Neural progenitor cell (in vitro differentiated cells): ENCODE data around the gene RSPO3. TPM values are rescaled to one million over a fixed set of nuclear protein-coding genes. Genes with fewer than 3 reads are reported as not detected.

Source experiments
- DNase-seq: peaks from one replicate; pipeline ENCODE4 v3.0.0-alpha.2; 2016; ENCODE audit warnings: low spot score
- H2AFZ ChIP-seq: fragments of 200-600 bp; sonication (generic); replicated peaks from 2 replicates; pipeline ENCODE4 v1.6.1; 2016; ENCODE audit warnings: antibody characterized with exemption
- H3F3A ChIP-seq: fragments of 200-600 bp; sonication (generic); 2 replicates; pipeline ENCODE4 v1.6.1; 2016; ENCODE audit warnings: antibody characterized with exemption, low read depth
- H3K27ac ChIP-seq: fragments of 200-600 bp; sonication (generic); 2 replicates; pipeline ENCODE4 v1.5.1; 2016; ENCODE audit warnings: mild to moderate bottlenecking
- H3K27me3 ChIP-seq: fragments of 200-600 bp; sonication (generic); 2 replicates; pipeline ENCODE4 v1.6.1; 2016; ENCODE audit warnings: mild to moderate bottlenecking, moderate library complexity
- H3K36me3 ChIP-seq: fragments of 200-600 bp; sonication (generic); 2 replicates; pipeline ENCODE4 v1.5.1; 2016
- H3K4me1 ChIP-seq: fragments of 200-600 bp; sonication (generic); 2 replicates; pipeline ENCODE4 v1.6.1; 2016; ENCODE audit warnings: mixed run types
- H3K4me2 ChIP-seq: fragments of 200-600 bp; sonication (generic); 2 replicates; pipeline ENCODE4 v1.6.1; 2016
- H3K4me3 ChIP-seq: fragments of 200-600 bp; sonication (generic); 2 replicates; pipeline ENCODE4 v1.5.1; 2016
- H3K79me2 ChIP-seq: fragments of 200-600 bp; sonication (generic); 2 replicates; pipeline ENCODE4 v1.6.1; 2016; ENCODE audit warnings: low read depth
- H3K9ac ChIP-seq: fragments of 200-600 bp; sonication (generic); 2 replicates; pipeline ENCODE4 v1.6.1; 2016
- H3K9me3 ChIP-seq: fragments of 200-600 bp; sonication (generic); 2 replicates; pipeline ENCODE4 v1.5.1; 2016; ENCODE audit warnings: low read depth
- H4K20me1 ChIP-seq: fragments of 200-600 bp; sonication (generic); 2 replicates; pipeline ENCODE4 v1.6.1; 2016; ENCODE audit warnings: low read depth
- H3K27ac Mint-ChIP-seq: 3 replicates; pipeline ENCODE4 v1.8.0; 2021; ENCODE audit warnings: mixed read lengths
- H3K27me3 Mint-ChIP-seq: 2 replicates; pipeline ENCODE4 v1.8.0; 2022; ENCODE audit warnings: low read depth, mild to moderate bottlenecking, inconsistent platforms, moderate library complexity, mixed read lengths; ENCODE audit not compliant: insufficient read depth
- H3K36me3 Mint-ChIP-seq: 3 replicates; pipeline ENCODE4 v1.8.0; 2021; ENCODE audit warnings: mixed read lengths
- H3K4me1 Mint-ChIP-seq: 3 replicates; pipeline ENCODE4 v1.8.0; 2021; ENCODE audit warnings: mixed read lengths
- H3K4me3 Mint-ChIP-seq: 3 replicates; pipeline ENCODE4 v1.8.0; 2021; ENCODE audit warnings: mild to moderate bottlenecking, moderate library complexity, mixed read lengths
- H3K9me3 Mint-ChIP-seq: 3 replicates; pipeline ENCODE4 v1.8.0; 2020; ENCODE audit warnings: mixed read lengths
- CTCF ChIP-seq: fragments of 200-600 bp; sonication (generic); IDR thresholded peaks from 2 replicates; pipeline ENCODE4 v1.5.1; 2017; ENCODE audit warnings: antibody characterized with exemption, mild to moderate bottlenecking
- EZH2 ChIP-seq: fragments of 200-600 bp; sonication (generic); IDR thresholded peaks from 2 replicates; pipeline ENCODE4 v1.6.1; 2017; ENCODE audit warnings: antibody characterized with exemption, mild to moderate bottlenecking, moderate library complexity
- EZH2phosphoT487 ChIP-seq: fragments of 200-600 bp; sonication (generic); IDR thresholded peaks from 2 replicates; pipeline ENCODE4 v1.6.1; 2017; ENCODE audit warnings: antibody characterized with exemption
- total RNA-seq: library from RNA; depleted of rRNA; stranded (reverse); fragments of >200 nt; gene quantifications from 2 replicates; pipeline ENCODE4 v1.2.3, GENCODE V29; 2015; ENCODE audit warnings: low replicate concordance

RSPO3 gene
- total RNA-seq, 1 donor from 2014 or later, result 2.4 TPM

- Mint-ChIP-seq H3K27me3 (no peaks in the 10 kb centered on the region), H3K4me1 (no peaks in the 10 kb centered on the region), H3K27ac (no peak overlapping the region), H3K9me3 (no peaks in the 10 kb centered on the region), H3K36me3 (no peaks in the 10 kb centered on the region), H3K4me3 (no peak overlapping the region)
- Histone ChIP-seq H3K4me3 (no peak overlapping the region), H3K27me3 (no peaks in the 10 kb centered on the region), H3K27ac (no peak overlapping the region), H3K4me1 (no peaks in the 10 kb centered on the region), H2AFZ (no peak overlapping the region), H3K36me3 (no peaks in the 10 kb centered on the region), H3K4me2 (no peak overlapping the region), H3F3A (no peaks in the 10 kb centered on the region), H3K79me2 (no peaks in the 10 kb centered on the region), H3K9me3 (no peaks in the 10 kb centered on the region), H4K20me1 (no peaks in the 10 kb centered on the region), H3K9ac (no peak overlapping the region)
- DNase-seq, result no peak
- TF ChIP-seq EZH2, result no peak
- no peak for TF ChIP-seq EZH2phosphoT487
- TF ChIP-seq CTCF, result no peak
These were observed 97.5 kb downstream of the RSPO3 start for GRCh38 chr6:127215931-127216330.

- no peak overlapping the region for H3K9ac ChIP-seq
- Mint-ChIP-seq H3K4me3 (no peak overlapping the region), H3K4me1 (no peaks in the 10 kb centered on the region), H3K27me3 (no peaks in the 10 kb centered on the region), H3K36me3 (no peaks in the 10 kb centered on the region), H3K9me3 (no peaks in the 10 kb centered on the region), H3K27ac (no peak overlapping the region)
- DNase-seq, result no peak
- no peaks in the 10 kb centered on the region for H3F3A ChIP-seq
- no peaks in the 10 kb centered on the region for H4K20me1 ChIP-seq
- no peak overlapping the region for H2AFZ ChIP-seq
- no peaks in the 10 kb centered on the region for H3K79me2 ChIP-seq
- no peak for TF ChIP-seq CTCF
- TF ChIP-seq EZH2, result no peak
- TF ChIP-seq EZH2phosphoT487, result no peak
- no peak overlapping the region for H3K27ac ChIP-seq
- no peak overlapping the region for H3K4me2 ChIP-seq
- H3K4me1 ChIP-seq, result no peaks in the 10 kb centered on the region
- no peaks in the 10 kb centered on the region for H3K27me3 ChIP-seq
- no peak overlapping the region for H3K4me3 ChIP-seq
- no peaks in the 10 kb centered on the region for H3K36me3 ChIP-seq
- H3K9me3 ChIP-seq, result no peaks in the 10 kb centered on the region
These were observed 98.6 kb downstream of the RSPO3 start for GRCh38 chr6:127216810-127217789.

- Mint-ChIP-seq H3K9me3 (no peaks in the 10 kb centered on the region), H3K4me3 (no peak overlapping the region), H3K27ac (no peak overlapping the region), H3K36me3 (no peaks in the 10 kb centered on the region), H3K27me3 (peaks cover 2% of the 10 kb centered on the region), H3K4me1 (no peaks in the 10 kb centered on the region)
- Histone ChIP-seq H3K4me1 (no peaks in the 10 kb centered on the region), H3K9ac (no peak overlapping the region), H4K20me1 (no peaks in the 10 kb centered on the region), H3K9me3 (no peaks in the 10 kb centered on the region), H2AFZ (no peak overlapping the region), H3K36me3 (no peaks in the 10 kb centered on the region), H3K27ac (no peak overlapping the region), H3K4me2 (no peak overlapping the region), H3K4me3 (no peak overlapping the region), H3K79me2 (no peaks in the 10 kb centered on the region), H3K27me3 (no peaks in the 10 kb centered on the region), H3F3A (no peaks in the 10 kb centered on the region)
- no peak for TF ChIP-seq EZH2
- no peak for TF ChIP-seq CTCF
- no peak for TF ChIP-seq EZH2phosphoT487
- no peak for DNase-seq
These were observed 101.4 kb downstream of the RSPO3 start for GRCh38 chr6:127219869-127220268.
